ENCODE data around the gene MPZL2.

MPZL2 gene

GRCh38 chr11:118283037-118283636 is 19.0 kb upstream of the MPZL2 start:
- DNase-seq: no peak

GRCh38 chr11:118282606-118283005 is 18.5 kb upstream of the MPZL2 start:
- DNase-seq: no peak

GRCh38 chr11:118281284-118281683 is 17.2 kb upstream of the MPZL2 start:
- no peak for DNase-seq

GRCh38 chr11:118277312-118277711 is 13.2 kb upstream of the MPZL2 start:
- no peak for DNase-seq

- no peak for DNase-seq
Observed at GRCh38 chr11:118276422-118276821, 12.3 kb upstream of the MPZL2 start.

- DNase-seq: no peak
Observed at GRCh38 chr11:118275176-118275575, 11.1 kb upstream of the MPZL2 start.

GRCh38 chr11:118274186-118274585 is 10.1 kb upstream of the MPZL2 start:
- no peak for DNase-seq

- DNase-seq: no peak
Observed at GRCh38 chr11:118272001-118272400, 7.9 kb upstream of the MPZL2 start.

GRCh38 chr11:118267486-118267885 is 3.4 kb upstream of the MPZL2 start:
- no peak for DNase-seq

GRCh38 chr11:118265954-118266353 is 1.9 kb upstream of the MPZL2 start:
- no peak for DNase-seq

GRCh38 chr11:118264569-118265465 is 720 bp upstream of the MPZL2 start:
- no peak for DNase-seq

- DNase-seq: no peak
Observed at GRCh38 chr11:118263112-118263511, 985 bp downstream of the MPZL2 start.

GRCh38 chr11:118260353-118260752 is 3.7 kb downstream of the MPZL2 start:
- no peak for DNase-seq

GRCh38 chr11:118259138-118259537 is 5.0 kb downstream of the MPZL2 start:
- no peak for DNase-seq

- DNase-seq: no peak
Observed at GRCh38 chr11:118258410-118258809, 5.7 kb downstream of the MPZL2 start.

- no peak for DNase-seq
Observed at GRCh38 chr11:118252688-118253087, 11.4 kb downstream of the MPZL2 start.

- peak; percentile 85 to 86 for DNase-seq
Observed at GRCh38 chr11:118251858-118252652, 12.0 kb downstream of the MPZL2 start, which contains the start of gene MPZL3. TSS of gene MPZL3 (minus strand) at chr11:118252365. CDS start at chr11:118252294, 71 bp downstream.

GRCh38 chr11:118247041-118247440 is 17.1 kb downstream of the MPZL2 start:
- DNase-seq: no peak

- no peak for DNase-seq
Observed at GRCh38 chr11:118245936-118246562, 18.0 kb downstream of the MPZL2 start.

GRCh38 chr11:118243993-118244762 is 19.9 kb downstream of the MPZL2 start:
- no peak for DNase-seq

GRCh38 chr11:118243161-118243560 is 20.9 kb downstream of the MPZL2 start:
- DNase-seq: no peak

GRCh38 chr11:118241764-118242098 is 22.4 kb downstream of the MPZL2 start:
- peak in 1 of 2 experiments; percentile 58 for DNase-seq

All from activated T-cell treated with anti-CD3 and anti-CD28 coated beads, Interleukin-2, amount 50 U/mL, for 48 hours (primary cell).